ENCODE results near the gene WDR18.

Gene WDR18

GRCh38 chr19:1008268-1009040 is 24.3 kb downstream of the WDR18 start:
- DNase-seq (ENCODE audit: low spot score): no peak

GRCh38 chr19:1009041-1009980 is 25.2 kb downstream of the WDR18 start:
- no peak for DNase-seq (ENCODE audit: low spot score)

- no peak for DNase-seq (ENCODE audit: low spot score)
Observed at GRCh38 chr19:1009981-1010538, 25.9 kb downstream of the WDR18 start.

- no peak for DNase-seq (ENCODE audit: low spot score)
Observed at GRCh38 chr19:1010586-1011510, 26.7 kb downstream of the WDR18 start.

DNA sequence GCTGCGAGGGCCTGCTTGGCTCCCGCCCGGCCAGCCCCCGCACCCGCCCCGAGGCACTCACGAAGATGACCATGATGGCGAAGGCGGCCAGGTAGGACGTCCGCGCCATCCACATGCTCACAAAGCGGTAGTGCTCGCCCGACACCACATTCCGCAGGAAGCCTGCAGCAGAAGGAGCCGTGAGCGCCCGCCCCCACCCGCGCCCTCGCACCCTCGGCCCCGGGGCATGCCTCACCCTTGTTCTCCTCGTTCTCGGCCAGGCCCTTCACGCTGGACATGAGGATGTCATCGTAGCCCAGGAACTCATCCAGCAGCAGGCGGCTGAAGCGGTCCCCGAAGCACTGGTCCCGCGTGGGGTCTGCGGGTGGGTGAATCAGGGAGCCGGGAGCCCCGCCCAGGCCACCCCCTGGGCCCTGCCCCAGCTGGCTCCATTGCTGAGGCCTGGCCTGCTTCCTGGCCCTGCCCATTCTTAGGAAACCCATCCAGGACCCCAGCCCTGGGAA is 27.7 kb downstream of the WDR18 start:
- no peak for DNase-seq (ENCODE audit: low spot score)

DNA sequence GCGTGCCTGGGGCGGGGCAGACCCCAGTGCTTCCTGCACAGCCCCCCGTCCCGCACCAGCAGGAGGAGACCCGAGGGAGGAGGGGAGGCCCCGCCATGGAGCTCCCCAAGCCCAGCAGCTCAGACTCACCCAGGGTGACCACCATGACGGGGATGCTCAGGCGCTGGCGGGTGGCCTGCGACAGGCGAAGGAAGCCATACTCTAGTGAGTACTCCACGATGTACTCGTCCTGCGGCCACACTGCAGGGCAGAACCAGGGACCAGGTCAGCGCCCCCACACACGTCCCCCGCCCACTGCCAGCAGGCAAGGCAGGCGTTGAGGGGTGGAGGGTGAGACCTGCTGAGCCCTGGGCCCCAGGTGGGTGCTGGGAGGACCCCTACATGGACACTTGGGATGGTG is 28.2 kb downstream of the WDR18 start:
- DNase-seq (ENCODE audit: low spot score): no peak

GRCh38 chr19:1013218-1013617 is 29.1 kb downstream of the WDR18 start:
- DNase-seq (ENCODE audit: low spot score): no peak

GRCh38 chr19:1014161-1015060 is 30.3 kb downstream of the WDR18 start:
- no peak for DNase-seq (ENCODE audit: low spot score)

DNA sequence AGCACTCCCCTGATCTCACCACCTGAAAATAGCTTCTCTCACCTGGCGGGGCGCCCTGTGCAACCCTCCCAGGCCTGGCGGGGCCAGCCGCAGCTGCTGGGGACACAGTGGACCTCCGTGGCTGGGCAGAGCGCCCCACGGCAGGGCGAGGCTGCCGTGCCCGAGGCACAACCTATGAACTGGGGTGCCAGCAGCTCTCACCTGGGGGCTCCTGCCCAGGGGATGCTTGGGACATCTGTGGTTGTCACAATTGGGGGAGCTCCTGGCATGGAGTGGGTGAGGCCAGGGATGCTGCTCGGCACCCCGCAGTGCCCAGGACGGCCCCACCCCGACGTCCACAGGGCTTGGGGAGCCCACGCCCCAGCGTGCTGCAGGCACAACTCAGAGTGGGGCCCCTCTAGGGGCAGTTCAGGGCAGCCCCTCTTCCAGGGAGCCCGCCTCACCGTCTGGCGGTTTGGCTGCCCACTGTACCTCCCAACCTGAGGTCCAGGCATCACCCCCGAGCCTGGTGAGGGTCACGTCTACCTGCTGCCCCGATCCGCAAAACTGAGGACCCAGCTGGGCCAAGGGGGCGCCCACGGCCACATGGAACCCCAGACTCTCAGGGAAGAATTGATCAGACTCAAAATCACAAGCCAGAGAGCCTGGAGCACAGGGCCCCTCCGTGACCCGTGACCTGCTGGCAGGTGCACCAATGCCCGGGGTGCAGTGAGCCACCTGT is 31.1 kb downstream of the WDR18 start:
- DNase-seq (ENCODE audit: low spot score): no peak

DNA sequence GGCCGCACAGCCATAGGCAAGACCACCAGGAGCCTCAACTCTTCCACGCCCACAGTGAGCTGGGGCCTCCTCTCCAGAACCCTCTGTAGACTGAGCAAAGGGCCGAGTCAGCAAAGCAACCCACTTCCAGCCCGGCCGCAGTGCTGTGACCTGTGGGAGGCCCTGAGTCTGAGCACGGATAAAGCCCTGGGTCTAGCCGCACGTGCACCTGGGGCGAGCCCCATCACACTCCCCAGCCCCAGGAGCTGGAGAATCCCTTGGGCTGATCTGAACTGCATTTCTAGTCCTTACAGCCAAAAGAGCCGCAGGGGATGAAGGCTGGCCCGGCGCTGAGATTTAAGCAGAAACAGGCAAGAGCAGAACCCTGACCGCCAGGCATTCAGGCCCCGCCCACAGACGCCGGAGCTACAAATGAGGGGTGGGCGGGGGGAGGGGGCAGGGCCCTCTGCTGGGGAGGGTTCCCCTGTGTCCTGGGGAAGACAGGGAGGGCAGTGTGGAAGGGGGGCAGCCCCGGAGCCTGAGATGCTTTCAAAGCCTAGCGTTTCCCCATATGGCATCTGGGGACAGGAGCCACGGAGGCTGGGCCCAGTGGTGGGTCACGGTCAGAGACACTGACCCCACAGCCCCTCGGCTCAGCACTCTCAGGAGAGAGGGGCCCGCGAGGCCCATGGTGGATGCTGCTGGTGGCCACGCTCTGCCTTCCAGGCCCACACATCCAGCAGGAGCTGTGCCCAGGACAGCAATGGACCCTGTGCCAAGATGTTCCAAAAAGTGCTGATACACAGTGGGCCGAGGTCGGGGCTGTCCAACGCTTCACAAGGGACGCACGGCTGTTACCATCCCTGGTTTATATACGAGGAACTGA is 31.9 kb downstream of the WDR18 start:
- DNase-seq (ENCODE audit: low spot score): no peak

GRCh38 chr19:1016647-1017114 is 32.5 kb downstream of the WDR18 start:
- no peak for DNase-seq (ENCODE audit: low spot score)

- no peak for DNase-seq (ENCODE audit: low spot score)
Observed at GRCh38 chr19:1017115-1017905, 33.2 kb downstream of the WDR18 start.

DNA sequence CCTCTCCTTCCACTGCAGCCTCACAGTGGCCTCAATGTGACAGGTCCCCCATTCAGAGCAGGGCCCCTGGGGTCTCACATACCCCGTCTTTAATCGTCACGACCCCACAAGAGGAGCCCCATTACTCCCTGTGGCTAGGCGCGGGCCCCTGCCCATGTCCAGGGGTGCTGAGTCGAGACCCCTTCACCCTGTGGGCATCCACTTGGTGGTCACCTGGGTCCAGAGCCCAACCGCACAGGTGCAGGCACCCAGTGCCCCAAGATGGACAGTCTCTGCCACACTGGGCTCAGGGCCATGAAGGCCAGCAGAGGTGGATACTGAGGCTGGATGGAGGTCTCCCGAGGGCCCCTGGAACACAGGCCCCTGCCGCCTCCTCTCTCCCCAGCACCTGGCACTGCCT is 33.8 kb downstream of the WDR18 start:
- DNase-seq (ENCODE audit: low spot score): no peak

- no peak for DNase-seq (ENCODE audit: low spot score)
Observed at GRCh38 chr19:1018393-1018792, 34.2 kb downstream of the WDR18 start.

- DNase-seq (ENCODE audit: low spot score): no peak
Observed at GRCh38 chr19:1018932-1019615, 34.9 kb downstream of the WDR18 start.

DNA sequence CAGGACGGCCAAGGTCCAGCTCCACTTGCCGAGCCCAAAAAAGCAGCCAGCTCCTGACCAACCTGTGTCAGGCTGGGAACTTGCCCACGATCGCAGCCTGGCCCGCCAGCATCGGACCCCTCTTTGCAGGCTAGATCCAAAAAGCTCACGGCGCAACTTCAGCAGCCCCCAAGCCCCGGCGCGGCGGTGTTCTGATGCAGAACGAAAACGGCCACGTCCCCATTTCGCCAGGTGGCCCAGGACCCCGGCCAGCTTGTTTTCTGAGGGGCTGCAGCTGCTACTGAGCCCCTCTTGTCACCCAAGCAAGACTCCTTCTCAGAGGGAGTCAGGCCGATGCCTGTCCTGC is 35.4 kb downstream of the WDR18 start:
- DNase-seq (ENCODE audit: low spot score): no peak

Measured in RKO (cell line).